Stomach (tissue), 4 donors: ENCODE measurements around the gene ARV1.

Source experiments
- EP300 ChIP-seq: sonication (generic); formaldehyde crosslinking; IDR thresholded peaks from one replicate; pipeline ENCODE4 v1.6.1; 2017; ENCODE audit warnings: antibody characterized with exemption
- POLR2A ChIP-seq, 4 donors: fragments of 450-650 bp; IDR thresholded peaks; one replicate each; pipeline ENCODE4 v1.6.1; 2016; ENCODE audit warnings: antibody characterized with exemption in 4 of 4, control low read depth in 2 of 4, mild to moderate bottlenecking in 1 of 4, moderate library complexity in 1 of 4
- TF ChIP-seq, protein P1 (sequence below), 7 experiments: fragments of 450-650 bp in 4 of 7; fragments of 200-600 bp in 3 of 7; sonication (generic) in 3 of 7; IDR thresholded peaks; one replicate each; pipeline ENCODE4 v1.5.1; 2016 to 2019; ENCODE audit warnings: antibody characterized with exemption in 7 of 7, control low read depth in 2 of 7, mild to moderate bottlenecking in 1 of 7

DNA sequence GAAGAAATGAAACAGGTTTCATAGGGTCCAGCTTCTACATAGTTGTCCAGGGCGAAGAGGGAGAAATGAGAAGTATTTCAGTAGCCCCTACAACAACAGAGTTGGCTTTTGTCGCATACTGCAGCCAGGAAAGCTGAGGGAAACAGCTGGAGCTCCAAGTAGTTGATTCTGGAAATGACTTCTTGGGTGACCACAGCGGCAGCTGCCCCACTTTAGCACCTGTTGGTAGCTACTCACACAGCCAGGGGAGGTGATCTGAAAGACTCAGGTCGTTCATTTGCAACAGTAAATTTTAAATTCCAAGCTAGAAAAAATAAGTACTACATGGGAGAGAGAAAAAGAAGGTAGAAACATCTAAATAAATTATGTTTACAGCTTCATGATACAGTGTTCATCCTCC lies 2.5 kb upstream of the ARV1 start:
- TF ChIP-seq POLR2A (IDR thresholded peaks at IDR 0.05) (no peak), EP300 (no peak)
- TF ChIP-seq, protein P1, sequence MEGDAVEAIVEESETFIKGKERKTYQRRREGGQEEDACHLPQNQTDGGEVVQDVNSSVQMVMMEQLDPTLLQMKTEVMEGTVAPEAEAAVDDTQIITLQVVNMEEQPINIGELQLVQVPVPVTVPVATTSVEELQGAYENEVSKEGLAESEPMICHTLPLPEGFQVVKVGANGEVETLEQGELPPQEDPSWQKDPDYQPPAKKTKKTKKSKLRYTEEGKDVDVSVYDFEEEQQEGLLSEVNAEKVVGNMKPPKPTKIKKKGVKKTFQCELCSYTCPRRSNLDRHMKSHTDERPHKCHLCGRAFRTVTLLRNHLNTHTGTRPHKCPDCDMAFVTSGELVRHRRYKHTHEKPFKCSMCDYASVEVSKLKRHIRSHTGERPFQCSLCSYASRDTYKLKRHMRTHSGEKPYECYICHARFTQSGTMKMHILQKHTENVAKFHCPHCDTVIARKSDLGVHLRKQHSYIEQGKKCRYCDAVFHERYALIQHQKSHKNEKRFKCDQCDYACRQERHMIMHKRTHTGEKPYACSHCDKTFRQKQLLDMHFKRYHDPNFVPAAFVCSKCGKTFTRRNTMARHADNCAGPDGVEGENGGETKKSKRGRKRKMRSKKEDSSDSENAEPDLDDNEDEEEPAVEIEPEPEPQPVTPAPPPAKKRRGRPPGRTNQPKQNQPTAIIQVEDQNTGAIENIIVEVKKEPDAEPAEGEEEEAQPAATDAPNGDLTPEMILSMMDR (IDR thresholded peaks at IDR 0.05): no peak
